Esophagus squamous epithelium (tissue), 4 donors: Measurements from ENCODE around the gene CMYA5.

Experiments used
- CTCF ChIP-seq, 6 experiments: fragments of 450-650 bp in 4 of 6; fragments of 200-600 bp in 2 of 6; sonication (generic) in 2 of 6; IDR thresholded peaks; one replicate each; pipeline ENCODE4 v1.5.1; 2016 to 2019; ENCODE audit warnings: antibody characterized with exemption in 6 of 6, mild to moderate bottlenecking in 4 of 6, moderate library complexity in 4 of 6
- POLR2A ChIP-seq, 4 donors: fragments of 450-650 bp; IDR thresholded peaks; one replicate each; pipeline ENCODE4 v1.6.1; 2017; ENCODE audit warnings: antibody characterized with exemption in 4 of 4, mild to moderate bottlenecking in 4 of 4, moderate library complexity in 3 of 4

GRCh38 chr5:79653843-79654242 is 35.8 kb upstream of the CMYA5 start:
- no peak for TF ChIP-seq CTCF (IDR thresholded peaks at IDR 0.05)
- TF ChIP-seq POLR2A (IDR thresholded peaks at IDR 0.05) = no peak
